ENCODE measurements around the gene BRAF. TPM values are rescaled to one million over a fixed set of nuclear protein-coding genes. Genes with fewer than 3 reads are reported as not detected.
"Not testable (repeated sequence)": the region's sequence is repeated elsewhere in the genome, so short reads cannot be mapped to it uniquely, and the experiment has no call there.

The BRAF gene
- total RNA-seq, 2 donors from 2014 or later, result 19.8 to 24.7 TPM

- no peak for DNase-seq
- no peaks in the 10 kb centered on the region for H3K36me3 ChIP-seq
- H3K4me1 ChIP-seq, result peaks cover 17% of the 10 kb centered on the region
- H3K27ac ChIP-seq, result no peak overlapping the region
- no peak overlapping the region for H3K9ac ChIP-seq (ENCODE audit: low read depth in 2 of 2, low read length in 2 of 2)
- no peaks in the 10 kb centered on the region for H3K9me3 ChIP-seq
- H3K27me3 ChIP-seq, result no peaks in the 10 kb centered on the region
- no peak overlapping the region for H3K4me3 ChIP-seq
- TF ChIP-seq CTCF (IDR thresholded peaks at IDR 0.05), result no peak
- intact Hi-C loops (cut with DNase I), result loop anchor here (10.0 kb wide), 1 partner anchor 306 kb away; no protein-coding TSS in a partner anchor
Observed at GRCh38 chr7:140678816-140679130, 246.0 kb downstream of the BRAF start.

GRCh38 chr7:140678081-140678815 lies 246.5 kb downstream of the BRAF start:
- intact Hi-C loops (cut with DNase I), result loop anchor here (10.0 kb wide), 1 partner anchor 307 kb away; no protein-coding TSS in a partner anchor

GRCh38 chr7:140677496-140677895 lies 247.2 kb downstream of the BRAF start:
- DNase-seq, result no peak

More at GRCh38 chr7:140678081-140678815, 246.5 kb downstream of the BRAF start:
- Histone ChIP-seq H3K4me1 (peaks cover 18% of the 10 kb centered on the region), H3K9ac (ENCODE audit: low read depth in 2 of 2, low read length in 2 of 2) (no peak overlapping the region), H3K4me3 (no peak overlapping the region), H3K27ac (no peak overlapping the region), H3K9me3 (no peaks in the 10 kb centered on the region), H3K27me3 (no peaks in the 10 kb centered on the region), H3K36me3 (no peaks in the 10 kb centered on the region)
- DNase-seq, result no peak
- no peak for TF ChIP-seq CTCF (IDR thresholded peaks at IDR 0.05)

GRCh38 chr7:140676956-140677355 lies 247.8 kb downstream of the BRAF start:
- peaks cover 20% of the 10 kb centered on the region for H3K4me1 ChIP-seq
- not testable (repeated sequence) for H3K9ac ChIP-seq (ENCODE audit: low read depth in 2 of 2, low read length in 2 of 2); DNase-seq; H3K4me3 ChIP-seq; H3K36me3 ChIP-seq; H3K27me3 ChIP-seq; H3K9me3 ChIP-seq; H3K27ac ChIP-seq
- intact Hi-C loops (cut with DNase I), result loop anchor here (10.0 kb wide), 1 partner anchor 308 kb away; no protein-coding TSS in a partner anchor

More at GRCh38 chr7:140677496-140677895, 247.2 kb downstream of the BRAF start:
- Histone ChIP-seq H3K9me3 (no peaks in the 10 kb centered on the region), H3K36me3 (no peaks in the 10 kb centered on the region), H3K4me1 (peaks cover 18% of the 10 kb centered on the region), H3K27me3 (no peaks in the 10 kb centered on the region), H3K9ac (ENCODE audit: low read depth in 2 of 2, low read length in 2 of 2) (no peak overlapping the region), H3K27ac (no peak overlapping the region), H3K4me3 (no peak overlapping the region)
- intact Hi-C loops (cut with DNase I), result loop anchor here (10.0 kb wide), 1 partner anchor 307 kb away; no protein-coding TSS in a partner anchor
- TF ChIP-seq CTCF (IDR thresholded peaks at IDR 0.05), result no peak

GRCh38 chr7:140676306-140676705 lies 248.4 kb downstream of the BRAF start:
- Histone ChIP-seq H3K27ac (no peak overlapping the region), H3K36me3 (no peaks in the 10 kb centered on the region), H3K27me3 (no peaks in the 10 kb centered on the region), H3K9ac (ENCODE audit: low read depth in 2 of 2, low read length in 2 of 2) (no peak overlapping the region), H3K4me1 (peaks cover 20% of the 10 kb centered on the region), H3K4me3 (no peak overlapping the region), H3K9me3 (no peaks in the 10 kb centered on the region)
- TF ChIP-seq CTCF (IDR thresholded peaks at IDR 0.05), result no peak
- intact Hi-C loops (cut with DNase I), result loop anchor here (10.0 kb wide), 1 partner anchor 308 kb away; no protein-coding TSS in a partner anchor
- no peak for DNase-seq

GRCh38 chr7:140675726-140676125 lies 249.0 kb downstream of the BRAF start:
- H3K27ac ChIP-seq, result no peak overlapping the region
- no peak overlapping the region for H3K9ac ChIP-seq (ENCODE audit: low read depth in 2 of 2, low read length in 2 of 2)
- H3K4me3 ChIP-seq, result no peak overlapping the region
- no peak for TF ChIP-seq CTCF (IDR thresholded peaks at IDR 0.05)
- intact Hi-C loops (cut with DNase I), result loop anchor here (10.0 kb wide), 1 partner anchor 309 kb away; no protein-coding TSS in a partner anchor
- H3K4me1 ChIP-seq, result peaks cover 20% of the 10 kb centered on the region
- no peaks in the 10 kb centered on the region for H3K9me3 ChIP-seq
- no peaks in the 10 kb centered on the region for H3K36me3 ChIP-seq
- no peak for DNase-seq
- H3K27me3 ChIP-seq, result no peaks in the 10 kb centered on the region
